Activated T-cell treated with anti-CD3 and anti-CD28 coated beads, Interleukin-2, amount 50 U/mL, for 1 hour (primary cell): Measurements from ENCODE around the gene COL17A1.

Experiments
- DNase-seq: peaks from one replicate; pipeline ENCODE4 v3.0.0-alpha.2; 2020

COL17A1 gene

DNA sequence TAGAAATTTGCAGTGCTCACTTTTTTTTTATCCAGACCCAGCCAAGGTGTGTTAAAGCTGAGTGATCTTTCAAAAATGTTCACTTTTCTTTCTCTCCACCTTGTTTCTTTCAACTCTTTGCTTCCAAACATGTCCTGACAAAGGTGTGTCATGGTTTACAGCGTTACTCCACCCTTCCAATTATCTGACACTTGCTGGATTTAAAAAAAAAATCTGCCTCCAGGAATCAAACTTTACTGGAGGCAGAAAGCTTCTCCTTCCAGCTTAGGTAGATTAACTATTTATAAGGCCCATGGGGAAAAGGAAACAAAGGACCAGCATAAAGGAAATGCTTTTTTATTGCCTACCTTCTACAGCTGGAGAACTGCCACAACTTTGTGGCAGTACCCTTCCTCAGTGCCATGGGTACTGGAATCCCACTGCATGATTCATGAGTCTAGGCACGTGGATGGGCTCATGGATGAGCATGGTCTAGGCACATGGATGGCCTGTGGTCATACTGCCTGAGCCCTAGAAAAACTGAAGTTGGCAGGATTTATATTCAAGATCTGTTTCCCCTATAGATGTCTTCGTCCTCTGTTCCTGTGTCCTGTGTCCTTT lies at the start of gene COL17A1:
Gene COL17A1 (minus strand): TSS at position 80 of the 600 bp plus-strand sequence. CDS start 5,207 bp downstream, outside the sequence.
- no peak for DNase-seq

DNA sequence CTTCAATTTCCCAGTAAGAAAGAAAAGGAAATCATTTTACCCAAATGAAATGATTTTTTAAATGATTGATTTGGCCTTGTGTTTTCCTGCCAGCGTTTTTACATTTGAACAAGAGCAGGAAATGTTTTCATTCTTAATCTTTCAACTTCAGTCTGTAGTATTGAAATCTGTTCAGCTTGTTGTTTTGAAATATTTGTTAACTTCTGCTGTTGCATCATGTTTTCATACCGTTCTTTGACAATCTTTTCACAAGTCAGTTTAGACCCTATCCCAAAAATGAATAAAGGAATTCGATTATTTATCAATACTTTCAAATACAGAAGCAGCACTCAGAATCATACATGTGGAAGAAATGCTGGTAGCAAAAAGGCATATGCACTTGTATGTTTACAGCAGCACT lies 44.4 kb upstream of the COL17A1 start:
- DNase-seq = no peak

DNA sequence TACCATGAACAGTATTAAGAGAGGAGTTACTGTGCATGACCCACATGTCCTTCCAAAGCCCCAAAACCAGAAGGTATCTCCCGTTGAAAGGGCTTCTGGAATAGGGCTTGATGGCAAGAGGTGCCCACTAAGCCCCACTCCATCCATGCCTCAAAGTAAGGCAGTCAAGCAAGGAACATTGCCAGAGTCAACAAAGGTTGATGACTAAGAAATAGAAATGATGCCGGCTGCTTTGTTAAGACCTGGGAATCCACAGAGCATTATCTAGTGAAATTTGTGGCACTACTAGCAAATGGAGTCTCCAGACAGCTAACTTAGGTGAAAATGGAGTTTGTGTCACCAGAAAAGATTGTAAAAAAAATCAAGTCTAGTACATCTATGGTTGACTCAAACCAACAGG lies 42.5 kb upstream of the COL17A1 start:
- DNase-seq = no peak

DNA sequence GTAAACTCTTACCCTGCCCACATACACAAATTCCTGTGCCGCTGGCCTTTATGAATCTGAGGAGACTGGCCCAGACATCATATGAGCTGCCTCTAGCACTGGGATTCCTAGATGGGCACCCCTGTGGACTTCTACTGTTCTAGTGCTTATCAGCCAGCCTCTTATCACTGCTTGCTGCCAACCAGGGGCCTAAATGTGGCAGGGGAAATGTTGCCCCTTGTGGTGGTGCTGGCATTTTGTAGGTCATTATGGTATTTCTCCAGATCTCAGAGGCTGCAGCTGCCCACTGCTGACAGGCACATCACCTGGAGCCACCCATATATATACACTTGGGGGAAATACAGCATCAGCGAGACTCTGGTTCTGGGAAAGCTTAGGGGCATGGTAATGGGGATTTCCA lies 41.7 kb upstream of the COL17A1 start:
- DNase-seq = no peak

DNA sequence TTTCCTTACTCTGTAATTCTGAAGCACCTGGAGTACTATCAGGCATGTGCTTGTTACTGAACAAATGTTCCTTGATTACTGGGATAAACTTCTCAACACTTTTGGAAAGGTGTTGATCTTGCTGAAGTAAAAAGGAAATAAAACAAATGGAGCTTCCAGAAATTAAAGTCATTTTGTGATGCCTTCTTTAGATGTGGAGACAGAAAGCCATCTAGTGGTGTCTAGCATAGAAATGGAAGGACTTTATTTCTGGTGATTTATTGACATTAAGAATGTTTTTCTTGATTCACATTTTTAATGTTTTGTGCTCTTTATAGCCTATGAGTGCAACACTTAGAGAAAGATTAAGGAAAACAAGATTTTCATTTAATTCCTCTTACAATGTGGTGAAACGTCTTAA lies 37.7 kb upstream of the COL17A1 start:
- DNase-seq = no peak

DNA sequence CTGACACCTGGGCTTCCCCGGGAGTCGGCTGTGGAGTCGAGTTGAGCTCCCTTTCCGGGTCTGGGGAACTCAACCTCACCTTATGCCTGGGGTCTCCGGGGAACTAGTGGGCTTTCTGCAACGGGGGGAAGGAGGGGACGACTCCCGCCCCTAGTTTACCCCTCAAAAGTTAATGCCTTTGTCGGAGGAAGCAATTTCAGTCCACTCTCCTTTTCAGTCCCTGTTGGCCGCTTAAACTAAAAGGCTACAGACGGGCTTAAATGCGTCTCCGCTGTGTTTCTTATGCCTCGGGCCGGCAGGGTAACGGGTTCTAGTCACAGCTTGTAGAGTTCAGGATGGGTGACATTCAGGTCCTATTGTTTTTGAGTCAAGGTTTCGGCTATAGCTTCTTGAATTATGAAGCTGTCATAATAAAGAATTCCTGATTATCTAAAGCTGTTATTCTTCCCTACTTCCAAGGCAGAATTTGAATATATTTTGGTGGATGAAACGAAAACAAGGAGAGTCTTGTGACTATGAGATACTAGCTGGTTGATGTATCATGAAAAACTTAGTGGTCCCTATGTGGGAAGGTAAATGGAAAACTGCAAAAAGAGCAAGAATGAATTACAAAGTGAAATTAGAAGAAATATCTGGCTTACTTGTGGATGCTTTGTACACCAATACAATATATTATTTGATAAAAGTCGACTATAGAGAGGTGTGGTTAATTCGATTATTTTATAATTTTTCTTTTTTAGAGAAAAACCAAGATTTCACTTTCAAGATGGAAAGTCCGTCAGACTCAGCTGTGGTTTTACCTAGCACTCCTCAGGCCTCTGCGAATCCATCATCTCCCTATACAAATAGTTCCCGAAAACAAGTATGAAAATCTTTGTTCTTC lies 36.8 kb upstream of the COL17A1 start:
- no peak for DNase-seq

DNA sequence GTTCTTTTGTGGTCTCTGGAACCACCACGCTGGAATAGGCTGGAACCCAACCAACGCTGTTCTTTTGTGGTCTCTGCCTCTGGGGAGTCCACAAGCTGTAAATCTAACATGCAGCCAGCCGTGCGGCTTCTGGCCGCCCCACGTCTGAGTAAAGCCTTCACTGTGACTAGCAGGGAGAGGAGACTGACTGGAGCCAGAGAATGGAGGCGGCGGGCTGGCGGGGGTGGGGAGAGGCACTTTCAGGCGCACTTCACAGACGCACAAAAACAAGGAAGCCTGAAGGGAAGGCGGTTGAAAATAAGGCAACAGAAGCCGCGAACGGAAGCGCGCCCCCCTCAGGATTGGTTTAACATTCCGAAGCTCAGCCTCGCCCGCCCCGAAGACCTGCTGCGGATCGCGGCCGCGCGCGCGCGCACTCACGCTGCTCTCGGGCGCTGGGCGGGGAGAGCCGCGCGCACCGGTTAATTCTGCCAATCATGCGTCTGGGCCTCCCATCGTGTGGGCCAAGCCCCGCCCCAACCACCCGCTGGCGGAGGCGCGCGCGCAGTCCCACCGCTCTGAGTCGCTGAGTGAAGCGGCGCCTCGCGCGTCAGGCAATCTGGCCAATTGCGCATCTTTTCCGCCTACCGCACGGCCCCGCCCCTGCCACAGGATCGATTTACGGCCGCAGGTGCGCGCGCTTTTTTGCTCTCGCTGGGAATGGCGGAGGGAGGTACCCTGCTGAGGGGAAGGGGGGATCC lies 36.0 kb upstream of the COL17A1 start, which contains the start of gene SFR1:
Gene SFR1 (plus strand): TSS at position 687 of the 740 bp plus-strand sequence. CDS start 13 bp downstream, at position 700.
- peak; percentile 99 for DNase-seq

DNA sequence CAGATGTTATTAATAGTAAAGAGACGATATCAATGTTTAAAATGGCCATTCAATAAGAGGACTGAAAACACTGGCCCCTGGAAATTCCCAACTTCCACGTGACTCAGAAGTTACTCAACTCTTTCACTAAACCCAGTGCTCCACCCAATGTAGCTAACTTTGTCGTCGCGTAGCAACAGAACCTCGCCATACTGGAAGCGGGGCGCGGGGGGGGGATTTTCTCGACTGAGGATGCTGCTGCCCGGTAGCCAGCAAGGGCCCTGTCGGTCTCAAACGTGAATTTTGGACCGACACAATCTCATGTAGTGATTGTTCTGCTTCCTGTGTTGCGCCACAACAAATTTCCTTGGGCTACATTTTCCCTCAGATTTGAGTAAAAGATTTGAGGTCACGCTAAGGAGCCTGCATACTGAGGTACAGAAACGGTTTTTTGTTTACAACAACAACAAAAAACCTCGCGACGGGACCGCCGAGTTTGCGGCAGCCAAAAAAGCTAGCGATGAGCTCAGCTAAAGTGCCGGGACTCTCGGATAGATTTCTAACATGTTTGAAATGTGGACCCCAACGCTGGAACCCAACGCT lies 35.3 kb upstream of the COL17A1 start:
- peak; percentile 73 for DNase-seq

DNA sequence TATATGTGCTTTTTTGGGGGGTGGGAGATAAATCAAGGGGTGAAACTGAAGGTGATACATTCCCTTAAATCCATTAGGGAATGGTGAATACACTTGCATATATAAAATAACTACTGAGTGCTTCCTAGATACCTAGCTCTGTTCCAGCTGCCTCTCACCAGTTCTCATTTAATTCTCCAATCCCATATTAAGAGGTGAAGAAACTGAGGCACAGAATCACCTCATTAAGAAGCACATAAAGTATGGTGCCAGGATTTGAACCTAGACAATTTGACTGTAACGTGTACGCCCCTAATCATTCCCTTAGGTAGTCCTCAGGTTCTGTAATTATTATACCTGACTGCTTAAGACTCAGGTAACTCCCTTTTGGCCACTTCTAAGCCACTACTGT lies 34.8 kb upstream of the COL17A1 start:
- no peak for DNase-seq

DNA sequence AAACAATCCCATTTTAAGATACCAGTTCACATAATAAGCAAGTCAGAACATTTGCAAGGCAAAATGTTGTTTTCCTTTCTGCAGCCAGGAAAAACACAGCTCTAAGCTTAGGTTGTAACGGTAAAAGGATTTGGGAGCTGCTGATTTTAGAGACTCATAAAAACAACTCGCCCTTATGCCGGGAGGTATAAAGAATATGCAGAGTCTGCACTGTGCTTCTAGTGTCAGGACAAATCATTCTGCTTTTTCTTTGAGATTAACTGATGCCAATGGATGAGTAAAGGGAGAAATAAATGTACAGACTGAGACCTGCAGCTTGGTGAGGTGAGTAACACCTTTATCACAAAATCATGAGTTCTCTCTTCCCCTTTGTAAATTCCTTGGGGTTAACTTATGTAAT lies 34.3 kb upstream of the COL17A1 start:
- DNase-seq = no peak

DNA sequence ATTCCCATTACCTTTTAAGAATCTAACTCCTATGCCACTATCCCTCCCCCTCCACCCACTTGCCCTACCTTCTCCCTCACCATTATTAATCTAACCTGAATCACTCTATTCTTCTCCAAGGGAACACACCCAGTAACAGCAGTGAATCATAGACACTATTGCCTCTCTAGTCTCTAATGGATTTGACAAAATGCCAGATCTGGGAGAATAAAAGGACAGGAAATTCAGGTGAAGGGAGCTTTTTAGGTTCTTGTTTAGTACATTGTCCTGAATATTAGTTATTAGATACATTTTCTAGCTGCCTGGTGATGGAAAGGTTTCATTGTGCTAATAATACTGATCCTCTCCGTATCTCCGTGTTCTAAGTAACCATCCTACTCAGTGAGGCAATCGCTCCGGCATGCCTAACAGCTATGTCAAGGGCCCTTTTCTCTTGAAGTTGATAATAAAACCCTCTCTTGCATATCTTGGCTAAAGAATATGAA lies 32.2 kb upstream of the COL17A1 start:
- no peak for DNase-seq

DNA sequence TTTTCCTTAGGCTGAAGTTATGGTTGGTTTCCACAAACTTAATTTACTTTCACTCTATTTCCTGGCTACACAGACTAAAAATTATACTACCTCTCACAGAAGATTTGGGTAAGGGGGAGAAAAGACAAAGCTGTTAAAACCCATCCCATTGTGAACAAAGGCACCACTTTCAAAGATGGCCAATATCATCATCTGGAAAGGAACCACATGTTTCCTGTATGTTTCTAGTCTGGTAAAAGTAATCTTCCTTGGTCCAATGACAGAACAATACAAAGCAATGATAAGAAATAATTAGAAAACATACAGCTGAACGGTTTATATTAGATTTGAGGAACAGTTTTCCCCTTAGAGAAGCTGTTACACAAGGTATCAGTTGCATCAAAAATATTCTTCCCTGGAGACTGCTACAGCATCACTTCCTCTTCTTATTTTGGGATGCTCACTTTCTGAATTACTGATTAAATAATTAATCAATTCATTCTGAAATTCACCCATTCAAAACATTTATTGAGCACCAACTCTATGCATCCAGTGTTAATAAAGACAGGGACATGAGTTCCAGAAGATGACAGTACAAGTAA lies 27.8 kb upstream of the COL17A1 start:
- no peak for DNase-seq

DNA sequence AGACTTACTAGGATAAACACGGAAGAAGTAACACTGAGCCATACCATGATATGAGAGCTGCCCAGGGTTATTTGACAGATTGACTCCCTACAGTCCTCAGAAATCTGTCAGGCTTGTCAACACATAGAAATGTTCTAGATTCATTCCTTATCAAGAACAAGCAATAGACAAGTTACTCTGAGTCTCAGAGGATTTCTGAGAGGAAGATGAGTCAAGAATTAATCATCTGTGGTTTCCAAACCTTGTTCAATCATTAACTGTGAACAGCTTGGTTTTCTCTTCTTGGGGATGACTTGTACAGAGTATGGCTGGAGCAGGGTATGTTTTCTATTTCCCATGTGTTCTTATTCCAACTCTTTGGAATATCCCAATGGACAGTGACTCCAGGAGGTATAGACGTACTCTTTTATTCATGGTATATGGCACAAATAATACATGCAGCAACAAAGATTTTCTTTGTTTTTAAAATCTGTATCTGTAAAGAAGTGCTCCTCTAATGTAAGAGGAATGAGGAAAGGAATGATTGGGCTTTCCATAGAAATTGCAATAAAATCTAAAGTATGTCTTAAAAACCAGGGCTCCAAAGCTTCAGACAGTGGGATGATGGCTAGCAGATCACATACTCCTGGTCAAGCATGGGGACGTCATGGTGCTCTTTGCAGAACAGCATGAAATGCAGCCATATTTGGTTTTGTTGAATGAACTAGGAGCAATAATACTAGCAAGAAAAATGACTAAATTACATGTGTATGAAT lies 24.4 kb upstream of the COL17A1 start:
- DNase-seq = no peak

DNA sequence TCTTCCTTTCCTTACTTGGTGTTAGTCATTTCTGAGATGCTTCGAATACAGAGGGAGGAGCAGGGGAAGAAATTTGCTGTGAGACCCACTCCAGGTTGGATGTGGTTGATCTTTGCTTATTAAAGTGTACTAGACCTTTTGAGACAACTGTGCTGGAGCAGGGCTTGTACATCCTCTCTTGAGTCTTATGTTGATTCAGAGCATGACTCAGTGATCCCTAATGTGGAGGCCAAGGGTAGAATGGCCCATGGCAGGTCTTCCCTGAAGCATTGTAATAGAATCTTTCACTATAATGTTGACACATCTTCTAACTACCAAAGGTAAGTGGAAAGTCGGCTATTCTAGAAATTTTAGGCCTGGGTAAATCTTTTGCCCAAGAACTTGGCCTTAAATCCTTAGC lies 19.2 kb upstream of the COL17A1 start:
- no peak for DNase-seq

DNA sequence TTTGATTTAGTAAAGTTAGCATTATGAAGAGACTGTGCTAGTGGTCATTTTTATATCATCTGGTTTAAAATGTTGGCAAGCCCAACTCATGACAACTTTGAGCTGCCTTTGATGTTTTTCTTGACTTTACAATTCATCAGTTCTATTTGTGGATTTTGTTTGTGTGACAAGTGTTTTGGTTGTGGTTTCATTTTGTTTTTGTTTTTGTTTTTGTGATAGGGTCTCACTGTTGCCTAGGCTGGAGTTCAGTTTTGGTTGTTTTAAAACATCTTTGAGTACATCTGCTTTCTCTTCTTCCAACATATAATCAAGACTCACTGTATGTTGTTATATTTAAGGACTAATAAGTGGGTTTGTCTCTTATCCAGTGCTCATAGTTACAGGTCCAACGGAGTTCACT lies 18.7 kb upstream of the COL17A1 start:
- no peak for DNase-seq

DNA sequence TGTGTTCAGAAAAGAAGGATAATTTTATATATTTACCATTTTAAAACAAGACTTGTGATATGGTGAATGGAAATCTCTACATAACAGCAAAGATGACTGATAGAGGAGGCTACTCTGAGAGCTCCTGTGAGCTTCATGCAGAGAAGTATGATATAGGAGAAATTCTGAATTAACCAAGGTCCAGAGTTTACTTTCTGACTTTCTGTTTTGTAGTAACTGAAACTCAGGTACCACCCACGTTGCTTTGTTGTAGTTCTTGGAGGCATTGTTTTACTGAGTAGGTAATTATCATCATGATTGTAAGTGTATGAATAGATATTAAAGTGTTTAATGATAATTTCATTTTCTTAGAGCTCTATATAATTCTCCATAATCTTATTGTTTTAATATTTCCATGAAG lies 18.3 kb upstream of the COL17A1 start:
- no peak for DNase-seq

DNA sequence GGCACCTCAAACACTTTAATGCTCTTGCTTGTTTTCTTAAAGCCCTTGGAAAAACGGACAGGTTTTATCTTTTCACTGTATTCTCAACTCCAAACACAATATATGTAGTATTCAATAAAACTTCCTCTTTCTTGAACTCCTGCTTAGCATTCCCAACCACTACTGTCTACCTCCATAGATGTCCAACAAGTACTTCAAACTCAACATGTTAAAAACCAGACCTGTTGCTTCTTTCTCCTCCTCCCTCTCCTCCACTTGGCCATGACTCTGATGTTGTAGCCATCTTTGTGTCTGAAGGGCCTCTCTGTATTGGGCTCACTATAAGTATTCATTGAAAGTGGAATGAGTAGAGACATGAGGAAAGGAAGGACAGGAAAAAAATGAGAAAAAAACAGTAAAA lies 16.2 kb upstream of the COL17A1 start:
- no peak for DNase-seq

DNA sequence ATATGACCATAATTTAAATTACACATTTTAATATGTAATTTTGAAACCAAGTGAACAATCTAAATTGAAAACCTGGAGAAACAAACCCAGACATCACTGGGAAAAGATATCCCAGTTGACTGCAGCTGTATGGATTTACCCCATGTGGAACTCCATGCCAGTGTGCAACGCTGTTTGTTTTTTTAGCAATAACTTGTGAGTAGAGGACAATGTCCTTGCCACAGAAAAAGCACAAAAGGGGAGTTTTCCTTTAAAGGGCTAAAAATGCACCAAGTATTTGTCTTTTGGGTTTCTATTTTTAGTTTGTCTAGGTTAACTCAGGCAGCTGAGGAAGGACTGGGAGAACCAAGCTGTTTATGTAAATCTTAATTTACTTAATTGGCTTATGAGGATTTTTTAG lies 15.1 kb upstream of the COL17A1 start:
- no peak for DNase-seq

DNA sequence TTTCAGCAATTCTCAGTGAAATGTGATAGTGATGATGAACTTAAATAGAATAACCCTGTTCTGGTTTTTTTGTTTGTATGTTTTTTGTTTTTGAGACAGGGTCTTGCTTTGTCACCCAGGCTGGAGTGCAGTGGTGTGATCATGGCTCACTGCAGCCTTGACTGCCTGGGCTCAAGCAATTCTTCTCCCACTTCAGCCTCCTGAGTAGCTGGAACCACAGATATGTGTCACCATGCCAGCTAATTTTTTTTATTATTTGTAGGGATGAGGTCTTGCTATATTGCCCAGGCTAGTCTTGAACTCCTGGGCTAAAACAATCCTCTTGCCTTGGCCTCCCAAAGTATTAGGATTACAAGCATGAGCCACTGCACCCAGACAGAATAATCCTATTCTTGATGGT lies 14.3 kb upstream of the COL17A1 start:
- DNase-seq = no peak

DNA sequence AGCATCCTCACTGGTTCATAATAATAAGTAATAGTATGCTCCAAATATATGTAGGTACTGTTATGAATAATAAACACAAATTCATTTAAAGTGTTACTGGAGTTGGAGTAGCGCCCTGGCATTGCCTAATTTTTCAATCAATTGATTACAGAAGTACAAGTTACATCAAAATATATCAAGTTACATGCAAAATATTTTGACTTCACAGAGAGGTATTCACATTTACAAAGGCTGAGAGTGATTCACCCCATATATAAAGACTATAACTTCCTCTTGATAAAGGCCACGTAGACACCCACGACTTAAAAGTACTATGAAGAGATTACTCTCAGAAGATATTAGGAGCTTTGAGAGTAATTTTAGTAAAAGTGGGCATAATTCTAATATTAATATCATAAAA lies 13.6 kb upstream of the COL17A1 start:
- no peak for DNase-seq

DNA sequence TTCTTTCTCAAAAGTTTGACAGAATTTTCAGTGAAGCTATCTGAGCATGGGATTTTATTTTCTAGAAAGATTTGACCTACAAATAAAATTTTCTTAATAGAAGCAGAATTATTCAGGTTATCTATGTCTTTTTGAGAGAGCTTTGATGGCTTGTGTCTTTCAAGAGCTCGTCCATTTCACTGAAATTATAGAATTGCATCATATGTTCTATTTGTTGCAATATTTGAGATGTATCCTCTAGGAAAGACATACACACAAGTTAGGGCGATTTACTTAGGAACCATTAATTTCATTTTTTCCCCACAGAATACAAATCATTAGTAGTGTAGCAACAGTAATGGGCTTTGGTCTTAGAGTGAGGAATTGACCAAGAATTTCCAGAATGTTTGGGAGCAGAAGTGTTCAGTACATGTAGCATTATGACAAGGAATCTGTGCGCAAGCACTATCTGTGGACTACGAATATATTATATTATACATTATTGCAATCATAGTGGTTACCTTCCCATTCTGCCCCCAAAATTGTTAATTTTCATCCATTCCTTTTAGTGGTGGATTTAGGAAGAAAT lies 12.8 kb upstream of the COL17A1 start:
- DNase-seq = no peak

DNA sequence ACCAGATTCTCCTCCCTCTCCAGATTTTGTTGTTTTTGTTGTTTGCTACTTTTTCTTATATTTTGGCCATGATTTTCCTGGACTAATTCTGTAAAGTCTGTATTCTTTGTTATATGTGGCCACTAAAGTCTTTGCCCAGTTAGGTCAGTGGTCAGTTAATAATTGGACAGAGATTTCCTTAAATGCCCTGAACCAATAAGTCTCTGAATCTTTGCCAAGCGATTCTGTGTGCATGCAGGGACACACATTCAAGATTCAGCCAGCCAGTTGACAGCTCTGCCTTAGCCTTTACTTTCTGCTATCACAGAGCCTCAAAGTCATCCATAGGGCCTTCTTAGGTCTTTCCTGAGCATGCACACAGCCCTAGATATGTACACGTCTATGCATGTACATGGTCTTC lies 11.0 kb upstream of the COL17A1 start:
- DNase-seq = no peak
